SK-N-SH (cell line): Measurements from ENCODE around the gene ELP4. TPM values are rescaled to one million over a fixed set of nuclear protein-coding genes. Genes with fewer than 3 reads are reported as not detected.

ENCODE experiments used
- CTCF ChIA-PET: fragments of 300-600, 350-600 bp; formaldehyde crosslinking; extraction: SDS; loops from one replicate; lab custom pipeline; 2021; lab: Yijun Ruan, JAX
- POLR2A ChIA-PET: fragments of 350-600 bp; sonication (Branson Sonifier 250); formaldehyde crosslinking; extraction: SDS; loops from one replicate; lab custom pipeline; 2020; ENCODE audit warnings: antibody characterized with exemption, inconsistent platforms; lab: Yijun Ruan, JAX
- DNase-seq: peaks from one replicate; pipeline ENCODE4 v3.0.0; 2012
- H2AFZ ChIP-seq: fragments of 200-600 bp; sonication (generic); 2 replicates; pipeline ENCODE4 v1.8.1; 2016; ENCODE audit warnings: antibody characterized with exemption, mild to moderate bottlenecking, low read depth
- H3F3A ChIP-seq: fragments of 200-600 bp; sonication (generic); replicated peaks from 2 replicates; pipeline ENCODE3; 2016; ENCODE audit warnings: antibody characterized with exemption, mild to moderate bottlenecking; ENCODE audit not compliant: insufficient read depth
- H3K27ac ChIP-seq, 2 experiments: fragments of 200-500 bp in 1 of 2; fragments of 200-600 bp in 1 of 2; sonication (Bioruptor generic) in 1 of 2; sonication (generic), shearing (Covaris generic) in 1 of 2; 2 replicates each; pipeline versions ENCODE4 v1.5.1 to v1.6.1; 2014 to 2016; ENCODE audit warnings: low read depth in 2 of 2, inconsistent platforms in 1 of 2, low read length in 1 of 2, mild to moderate bottlenecking in 1 of 2, mixed read lengths in 1 of 2
- H3K27me3 ChIP-seq: fragments of 200-600 bp; sonication (generic), shearing (Covaris generic); 2 replicates; pipeline ENCODE4 v1.6.1; 2016; ENCODE audit warnings: mixed run types; ENCODE audit not compliant: insufficient read depth
- H3K36me3 ChIP-seq, 2 experiments: fragments of 200-500 bp in 1 of 2; fragments of 200-600 bp in 1 of 2; sonication (Bioruptor generic) in 1 of 2; sonication (generic) in 1 of 2; replicated peaks in 1 of 2; 2 replicates each; pipeline versions ENCODE3 to v1.5.1; 2014 to 2016; ENCODE audit warnings: low read length in 1 of 2, mild to moderate bottlenecking in 1 of 2; ENCODE audit not compliant: insufficient read depth in 2 of 2, control insufficient read depth in 1 of 2
- H3K4me1 ChIP-seq, 2 experiments: fragments of 200-500 bp in 1 of 2; fragments of 200-600 bp in 1 of 2; sonication (Bioruptor generic) in 1 of 2; sonication (generic), shearing (Covaris generic) in 1 of 2; 2 replicates each; pipeline versions ENCODE4 v1.5.1 to v1.6.1; 2014 to 2016; ENCODE audit warnings: low read depth in 1 of 2, low read length in 1 of 2, mixed run types in 1 of 2; ENCODE audit not compliant: insufficient read depth in 2 of 2, control insufficient read depth in 1 of 2
- H3K4me2 ChIP-seq: fragments of 200-600 bp; sonication (generic), shearing (Covaris generic); 2 replicates; pipeline ENCODE4 v1.6.1; 2017; ENCODE audit warnings: mixed run types
- H3K4me3 ChIP-seq, 2 experiments: fragments of 200-500 bp in 1 of 2; fragments of 200-600 bp in 1 of 2; sonication (Bioruptor generic) in 1 of 2; sonication (generic), shearing (Covaris generic) in 1 of 2; 2 replicates each; pipeline versions ENCODE4 v1.5.1 to v1.8.1; 2014 to 2016; ENCODE audit warnings: low read depth in 2 of 2, inconsistent platforms in 1 of 2, low read length in 1 of 2, mild to moderate bottlenecking in 1 of 2, mixed read lengths in 1 of 2, moderate library complexity in 1 of 2
- H3K79me2 ChIP-seq: fragments of 200-600 bp; sonication (generic); 2 replicates; pipeline ENCODE4 v1.8.1; 2017; ENCODE audit warnings: mild to moderate bottlenecking; ENCODE audit not compliant: insufficient read depth
- H3K9ac ChIP-seq: fragments of 200-600 bp; sonication (generic); 2 replicates; pipeline ENCODE4 v1.6.1; 2017; ENCODE audit warnings: mixed run types
- H3K9me2 ChIP-seq: fragments of 200-600 bp; sonication (generic); 2 replicates; pipeline ENCODE4 v1.6.1; 2017; ENCODE audit warnings: mixed run types
- H3K9me3 ChIP-seq: fragments of 200-600 bp; sonication (generic); 2 replicates; pipeline ENCODE4 v1.6.1; 2017; ENCODE audit warnings: mixed run types, mild to moderate bottlenecking, moderate library complexity
- H4K20me1 ChIP-seq: fragments of 200-600 bp; sonication (generic); 2 replicates; pipeline ENCODE4 v1.6.1; 2017; ENCODE audit warnings: mild to moderate bottlenecking, mixed run types; ENCODE audit not compliant: insufficient read depth
- CHD2 ChIP-seq: fragments of 150-350 bp; IDR thresholded peaks from 2 replicates; pipeline ENCODE4 v1.6.1; 2018; ENCODE audit warnings: low read length; ENCODE audit not compliant: partially characterized antibody
- FOXM1 ChIP-seq: IDR thresholded peaks from 2 replicates; pipeline ENCODE4 v1.4.0; 2012; ENCODE audit warnings: low read depth, mild to moderate bottlenecking
- GATA2 ChIP-seq: sonication (generic); formaldehyde crosslinking; IDR thresholded peaks from 2 replicates; pipeline ENCODE4 v1.5.0; 2020; ENCODE audit warnings: mild to moderate bottlenecking, missing genetic modification reagents
- MEF2A ChIP-seq: IDR thresholded peaks from 2 replicates; pipeline ENCODE4 v1.4.0; 2012; ENCODE audit warnings: low read depth, borderline replicate concordance
- MXI1 ChIP-seq: IDR thresholded peaks from 2 replicates; pipeline ENCODE4 v1.6.1; 2012; ENCODE audit warnings: mild to moderate bottlenecking, low read depth, low read length, improper control_type of control experiment
- NFIC ChIP-seq: IDR thresholded peaks from 2 replicates; pipeline ENCODE4 v1.4.0; 2012; ENCODE audit warnings: borderline replicate concordance
- NRF1 ChIP-seq: IDR thresholded peaks from 2 replicates; pipeline ENCODE4 v1.6.1; 2012; ENCODE audit warnings: low read depth, mild to moderate bottlenecking, low read length
- RAD21 ChIP-seq: IDR thresholded peaks from 2 replicates; pipeline ENCODE4 v1.6.1; 2012; ENCODE audit warnings: mild to moderate bottlenecking, low read length
- TAF1 ChIP-seq: IDR thresholded peaks from 2 replicates; pipeline ENCODE4 v1.6.1; 2012; ENCODE audit warnings: low read depth, mild to moderate bottlenecking, low read length, moderate library complexity, borderline replicate concordance
- WGBS: methylation state at CpG from one replicate; pipeline ENCODE4 v1.1.6; 2017; ENCODE audit warnings: low lambda C conversion rate; 5-methylcytosine and 5-hydroxymethylcytosine counted together
- polyA plus RNA-seq, 3 experiments: library from polyadenylated mRNA; depleted of rRNA; stranded (reverse); fragments of >200 nt; gene quantifications; 2 replicates each; pipeline ENCODE4 v1.2.3, GENCODE V29; 2012
- TF ChIP-seq, protein P1 (sequence below): IDR thresholded peaks from 2 replicates; pipeline ENCODE4 v1.6.1; 2012; ENCODE audit warnings: mild to moderate bottlenecking, low read depth, low read length, moderate library complexity
- TF ChIP-seq, protein P2 (sequence below): fragments of 200-600 bp; sonication (generic); IDR thresholded peaks from 2 replicates; pipeline ENCODE4 v1.6.1; 2017; ENCODE audit warnings: antibody characterized with exemption, mild to moderate bottlenecking, moderate library complexity

Gene ELP4
- polyA plus RNA-seq, 1 of the 3 experiments (the other 2 are of a cell fraction): 7.0 TPM

DNA sequence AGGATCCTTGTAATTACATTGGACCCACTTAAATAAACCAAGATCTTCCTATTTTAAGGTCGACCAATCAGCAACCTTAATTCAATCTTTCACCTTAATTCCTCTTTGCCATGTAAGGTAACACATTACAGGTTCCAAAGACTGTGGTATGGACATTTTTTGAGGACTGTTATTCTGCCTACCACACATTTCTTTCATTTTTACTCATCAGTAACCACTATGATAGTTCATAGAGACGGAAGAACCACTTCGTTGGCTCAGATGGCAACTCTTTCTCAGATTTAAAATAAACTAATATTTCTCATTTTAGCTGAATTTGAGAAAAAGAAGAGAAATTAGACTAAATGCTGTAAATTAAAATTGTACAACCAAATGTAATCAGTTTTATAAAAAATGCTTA lies 205.3 kb downstream of the ELP4 start:
- WGBS: 59% methylated on average over 3 of the region's 3 CpGs

DNA sequence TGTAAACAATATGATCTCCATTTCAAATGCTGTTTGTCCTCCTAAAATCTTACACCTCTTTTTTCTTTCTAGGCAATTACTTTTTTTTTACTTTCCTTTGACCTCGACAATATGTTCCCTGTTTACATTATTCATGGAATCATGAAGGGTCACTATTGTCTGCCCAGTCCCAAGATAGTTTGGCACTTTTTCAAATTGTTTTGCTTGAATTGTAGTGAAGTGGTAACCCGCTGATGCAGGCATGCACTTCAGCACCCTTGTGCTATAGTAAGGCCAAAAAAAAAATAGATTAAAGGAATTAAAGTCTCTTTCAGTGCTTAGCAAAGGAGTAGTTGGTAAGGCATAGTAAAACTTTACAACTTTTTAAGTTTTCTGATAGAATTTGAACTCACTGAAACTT lies 210.7 kb downstream of the ELP4 start:
- CTCF ChIA-PET: no interaction called here
- Histone ChIP-seq H3K27ac (no peak overlapping the region), H2AFZ (no peak overlapping the region), H3K9ac (no peak overlapping the region), H4K20me1 (no peaks in the 10 kb centered on the region), H3K4me1 (no peaks in the 10 kb centered on the region), H3K36me3 (no peaks in the 10 kb centered on the region), H3K27me3 (no peaks in the 10 kb centered on the region), H3K79me2 (no peaks in the 10 kb centered on the region), H3K4me2 (no peak overlapping the region), H3K4me3 (no peak overlapping the region), H3K9me2 (no peaks in the 10 kb centered on the region), H3F3A (no peaks in the 10 kb centered on the region), H3K9me3 (no peaks in the 10 kb centered on the region)
- 54% methylated on average over 2 of the region's 2 CpGs for WGBS
- POLR2A ChIA-PET: no interaction called here
- no peak for DNase-seq
- TF ChIP-seq NFIC (no peak), TAF1 (no peak), MEF2A (no peak), NRF1 (no peak), RAD21 (no peak), GATA2 (CRISPR knock-in tag) (no peak)
- TF ChIP-seq, protein P1, sequence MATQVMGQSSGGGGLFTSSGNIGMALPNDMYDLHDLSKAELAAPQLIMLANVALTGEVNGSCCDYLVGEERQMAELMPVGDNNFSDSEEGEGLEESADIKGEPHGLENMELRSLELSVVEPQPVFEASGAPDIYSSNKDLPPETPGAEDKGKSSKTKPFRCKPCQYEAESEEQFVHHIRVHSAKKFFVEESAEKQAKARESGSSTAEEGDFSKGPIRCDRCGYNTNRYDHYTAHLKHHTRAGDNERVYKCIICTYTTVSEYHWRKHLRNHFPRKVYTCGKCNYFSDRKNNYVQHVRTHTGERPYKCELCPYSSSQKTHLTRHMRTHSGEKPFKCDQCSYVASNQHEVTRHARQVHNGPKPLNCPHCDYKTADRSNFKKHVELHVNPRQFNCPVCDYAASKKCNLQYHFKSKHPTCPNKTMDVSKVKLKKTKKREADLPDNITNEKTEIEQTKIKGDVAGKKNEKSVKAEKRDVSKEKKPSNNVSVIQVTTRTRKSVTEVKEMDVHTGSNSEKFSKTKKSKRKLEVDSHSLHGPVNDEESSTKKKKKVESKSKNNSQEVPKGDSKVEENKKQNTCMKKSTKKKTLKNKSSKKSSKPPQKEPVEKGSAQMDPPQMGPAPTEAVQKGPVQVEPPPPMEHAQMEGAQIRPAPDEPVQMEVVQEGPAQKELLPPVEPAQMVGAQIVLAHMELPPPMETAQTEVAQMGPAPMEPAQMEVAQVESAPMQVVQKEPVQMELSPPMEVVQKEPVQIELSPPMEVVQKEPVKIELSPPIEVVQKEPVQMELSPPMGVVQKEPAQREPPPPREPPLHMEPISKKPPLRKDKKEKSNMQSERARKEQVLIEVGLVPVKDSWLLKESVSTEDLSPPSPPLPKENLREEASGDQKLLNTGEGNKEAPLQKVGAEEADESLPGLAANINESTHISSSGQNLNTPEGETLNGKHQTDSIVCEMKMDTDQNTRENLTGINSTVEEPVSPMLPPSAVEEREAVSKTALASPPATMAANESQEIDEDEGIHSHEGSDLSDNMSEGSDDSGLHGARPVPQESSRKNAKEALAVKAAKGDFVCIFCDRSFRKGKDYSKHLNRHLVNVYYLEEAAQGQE: no peak

More for the DNA sequence above, 205.3 kb downstream of the ELP4 start:
- Histone ChIP-seq H2AFZ (no peak overlapping the region), H3K36me3 (no peaks in the 10 kb centered on the region), H4K20me1 (no peaks in the 10 kb centered on the region), H3K9ac (no peak overlapping the region), H3K9me3 (no peaks in the 10 kb centered on the region), H3K27me3 (no peaks in the 10 kb centered on the region), H3K4me3 (no peak overlapping the region), H3F3A (no peaks in the 10 kb centered on the region), H3K79me2 (no peaks in the 10 kb centered on the region), H3K9me2 (no peaks in the 10 kb centered on the region), H3K4me1 (no peaks in the 10 kb centered on the region), H3K4me2 (no peak overlapping the region), H3K27ac (no peak overlapping the region)
- CTCF ChIA-PET: no interaction called here
- POLR2A ChIA-PET: no interaction called here
- TF ChIP-seq MEF2A (no peak), FOXM1 (no peak), MXI1 (no peak), CHD2 (no peak), NRF1 (no peak)
- TF ChIP-seq, protein P2, sequence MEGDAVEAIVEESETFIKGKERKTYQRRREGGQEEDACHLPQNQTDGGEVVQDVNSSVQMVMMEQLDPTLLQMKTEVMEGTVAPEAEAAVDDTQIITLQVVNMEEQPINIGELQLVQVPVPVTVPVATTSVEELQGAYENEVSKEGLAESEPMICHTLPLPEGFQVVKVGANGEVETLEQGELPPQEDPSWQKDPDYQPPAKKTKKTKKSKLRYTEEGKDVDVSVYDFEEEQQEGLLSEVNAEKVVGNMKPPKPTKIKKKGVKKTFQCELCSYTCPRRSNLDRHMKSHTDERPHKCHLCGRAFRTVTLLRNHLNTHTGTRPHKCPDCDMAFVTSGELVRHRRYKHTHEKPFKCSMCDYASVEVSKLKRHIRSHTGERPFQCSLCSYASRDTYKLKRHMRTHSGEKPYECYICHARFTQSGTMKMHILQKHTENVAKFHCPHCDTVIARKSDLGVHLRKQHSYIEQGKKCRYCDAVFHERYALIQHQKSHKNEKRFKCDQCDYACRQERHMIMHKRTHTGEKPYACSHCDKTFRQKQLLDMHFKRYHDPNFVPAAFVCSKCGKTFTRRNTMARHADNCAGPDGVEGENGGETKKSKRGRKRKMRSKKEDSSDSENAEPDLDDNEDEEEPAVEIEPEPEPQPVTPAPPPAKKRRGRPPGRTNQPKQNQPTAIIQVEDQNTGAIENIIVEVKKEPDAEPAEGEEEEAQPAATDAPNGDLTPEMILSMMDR: no peak
- DNase-seq: no peak
